ENCODE results near the gene DOK5.

DNA sequence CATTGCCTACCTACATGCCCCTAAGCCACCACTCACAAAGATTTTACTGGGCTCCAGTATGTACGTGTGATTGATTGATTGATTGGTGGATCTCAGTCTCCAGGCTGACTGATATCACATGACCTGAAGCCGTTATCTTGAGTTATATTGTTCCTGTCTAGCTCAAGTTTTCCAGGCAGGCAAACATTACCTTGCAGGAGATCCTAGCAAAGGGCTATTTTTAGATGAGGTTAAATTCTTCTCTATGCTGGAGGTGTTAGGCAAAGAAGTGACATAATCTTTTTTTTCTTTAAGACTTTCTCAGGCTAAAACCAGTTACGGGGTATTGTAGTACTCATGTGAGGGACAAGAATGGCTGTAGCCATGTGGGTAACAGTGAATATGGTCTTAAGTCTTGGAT, 125.2 kb downstream of the DOK5 start:
- no peak for TF ChIP-seq POLR2A (IDR thresholded peaks at IDR 0.05; ENCODE audit: low read depth, low read length)
- no peak for TF ChIP-seq TAF1 (IDR thresholded peaks at IDR 0.05; ENCODE audit: borderline replicate concordance, low read depth, low read length)

Data from GM12892 (cell line).